ENCODE data around the gene KCNQ5. TPM values are rescaled to one million over a fixed set of nuclear protein-coding genes. Genes with fewer than 3 reads are reported as not detected.

Gene KCNQ5
- total RNA-seq, 1 experiment from 2014 or later: 9.4 TPM

DNA sequence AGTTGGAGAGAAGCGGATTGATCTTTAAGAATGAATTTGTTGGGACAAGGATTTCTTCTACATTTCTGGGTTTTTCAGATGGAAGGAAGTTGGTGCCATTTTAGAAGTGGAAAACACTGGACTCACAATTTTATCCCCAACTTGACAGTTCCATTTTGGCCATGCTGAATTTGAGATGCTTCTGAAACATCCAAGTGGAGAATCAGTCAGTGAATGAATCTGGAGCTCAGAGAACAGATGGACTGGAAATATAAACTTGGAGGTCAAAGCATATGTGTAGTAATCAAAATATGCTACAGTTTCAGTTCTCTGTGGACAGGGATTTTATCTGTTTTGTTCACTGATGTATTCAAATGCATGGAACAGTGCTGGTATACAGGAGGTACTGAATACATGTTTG lies 89.9 kb downstream of the KCNQ5 start:
- no peaks in the 10 kb centered on the region for H3K36me3 ChIP-seq (ENCODE audit: control insufficient read depth, insufficient read depth, low read length)
- peaks cover 3% of the 10 kb centered on the region; the same call in 1 of the 2 replicates for H3K4me1 ChIP-seq (ENCODE audit: control insufficient read depth, insufficient read depth, low read length)
- DNase-seq (ENCODE audit: low read depth, low spot score): no peak
- no peak overlapping the region for H3K4me3 ChIP-seq (ENCODE audit: low read depth in 2 of 2, low read length in 2 of 2)
- POLR2A ChIA-PET: no interaction called here
- intact Hi-C loops (cut with micrococcal nuclease; ENCODE audit: unreplicated experiment) (no loop called here), in situ Hi-C loops (cut with HindIII; ENCODE audit: low pct_unique_long_range_greater_than_20kb, low sequenced_read_pairs) (no loop called here)
- BruUV-seq (replicated peaks): no TSS peak
- CTCF ChIA-PET: no interaction called here
- TF ChIP-seq, protein P1, sequence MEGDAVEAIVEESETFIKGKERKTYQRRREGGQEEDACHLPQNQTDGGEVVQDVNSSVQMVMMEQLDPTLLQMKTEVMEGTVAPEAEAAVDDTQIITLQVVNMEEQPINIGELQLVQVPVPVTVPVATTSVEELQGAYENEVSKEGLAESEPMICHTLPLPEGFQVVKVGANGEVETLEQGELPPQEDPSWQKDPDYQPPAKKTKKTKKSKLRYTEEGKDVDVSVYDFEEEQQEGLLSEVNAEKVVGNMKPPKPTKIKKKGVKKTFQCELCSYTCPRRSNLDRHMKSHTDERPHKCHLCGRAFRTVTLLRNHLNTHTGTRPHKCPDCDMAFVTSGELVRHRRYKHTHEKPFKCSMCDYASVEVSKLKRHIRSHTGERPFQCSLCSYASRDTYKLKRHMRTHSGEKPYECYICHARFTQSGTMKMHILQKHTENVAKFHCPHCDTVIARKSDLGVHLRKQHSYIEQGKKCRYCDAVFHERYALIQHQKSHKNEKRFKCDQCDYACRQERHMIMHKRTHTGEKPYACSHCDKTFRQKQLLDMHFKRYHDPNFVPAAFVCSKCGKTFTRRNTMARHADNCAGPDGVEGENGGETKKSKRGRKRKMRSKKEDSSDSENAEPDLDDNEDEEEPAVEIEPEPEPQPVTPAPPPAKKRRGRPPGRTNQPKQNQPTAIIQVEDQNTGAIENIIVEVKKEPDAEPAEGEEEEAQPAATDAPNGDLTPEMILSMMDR (IDR thresholded peaks at IDR 0.05): no peak
- H3K27me3 ChIP-seq (ENCODE audit: control insufficient read depth, insufficient read depth, low read length): no peaks in the 10 kb centered on the region
- no peaks in the 10 kb centered on the region for H3K9me3 ChIP-seq (ENCODE audit: control insufficient read depth, insufficient read depth, low read depth, low read length)
- no peak overlapping the region for H3K27ac ChIP-seq (ENCODE audit: low read length)
- no peak for ATAC-seq

- no peaks in the 10 kb centered on the region for H3K36me3 ChIP-seq (ENCODE audit: control insufficient read depth, insufficient read depth, low read length)
- no peak overlapping the region for H3K4me3 ChIP-seq (ENCODE audit: low read depth in 2 of 2, low read length in 2 of 2)
- H3K27me3 ChIP-seq (ENCODE audit: control insufficient read depth, insufficient read depth, low read length): no peaks in the 10 kb centered on the region
- DNase-seq (ENCODE audit: low read depth, low spot score) (no peak), ATAC-seq (no peak)
- TF ChIP-seq REST (IDR thresholded peaks at IDR 0.05; ENCODE audit: insufficient read depth in 1 of 2, low read depth in 2 of 2, low read length in 1 of 2): no peak
- no peak for TF ChIP-seq SIN3A (IDR thresholded peaks at IDR 0.05; ENCODE audit: borderline replicate concordance, insufficient read depth, low read depth, low read length)
- TF ChIP-seq, protein P1 (IDR thresholded peaks at IDR 0.05): no peak
- TF ChIP-seq POLR2AphosphoS5 (IDR thresholded peaks at IDR 0.05; ENCODE audit: low read depth, low read length): no peak
- TF ChIP-seq TCF7L2 (IDR thresholded peaks at IDR 0.05; ENCODE audit: low read depth, low read length): no peak
- H3K27ac ChIP-seq (ENCODE audit: low read length): no peak overlapping the region
- H3K4me1 ChIP-seq (ENCODE audit: control insufficient read depth, insufficient read depth, low read length): peaks cover 3% of the 10 kb centered on the region; the same call in 1 of the 2 replicates
- intact Hi-C loops (cut with micrococcal nuclease; ENCODE audit: unreplicated experiment) (no loop called here), in situ Hi-C loops (cut with HindIII; ENCODE audit: low pct_unique_long_range_greater_than_20kb, low sequenced_read_pairs) (no loop called here)
- no TSS peak for BruUV-seq (replicated peaks)
- H3K9me3 ChIP-seq (ENCODE audit: control insufficient read depth, insufficient read depth, low read depth, low read length): no peaks in the 10 kb centered on the region
- ChIA-PET POLR2A (no interaction called here), CTCF (interaction anchor here (0.6 kb wide), 1 partner anchor 109 kb away, joined by 6 read pairs; no protein-coding TSS in a partner anchor)
These were observed 91.0 kb downstream of the KCNQ5 start for GRCh38 chr6:72712910-72713309.

Measured in Panc1 (cell line).